ENCODE data around the gene GPALPP1.

The GPALPP1 gene

DNA sequence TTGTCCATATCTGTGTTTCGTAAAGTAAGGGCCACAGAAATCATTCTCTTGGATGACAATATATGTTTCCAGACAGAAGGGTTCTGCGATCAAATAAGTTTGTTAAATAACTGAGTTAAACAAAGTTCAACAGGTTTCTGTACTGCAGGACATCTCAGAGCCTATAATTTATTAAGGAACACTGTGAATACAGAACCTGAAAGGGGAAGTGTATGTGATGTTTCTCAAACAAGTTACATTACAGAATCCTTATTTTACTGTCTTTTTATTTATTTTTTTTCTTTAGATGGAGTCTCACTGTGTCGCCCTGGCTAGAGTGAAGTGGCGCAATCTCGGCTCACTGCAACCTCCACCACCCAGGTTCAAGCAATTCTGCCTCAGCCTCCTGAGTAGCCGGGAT is 75.6 kb downstream of the GPALPP1 start:
- POLR2A ChIA-PET (ENCODE audit: low non-redundant PET) = no interaction called here
- TF ChIP-seq, protein P1, sequence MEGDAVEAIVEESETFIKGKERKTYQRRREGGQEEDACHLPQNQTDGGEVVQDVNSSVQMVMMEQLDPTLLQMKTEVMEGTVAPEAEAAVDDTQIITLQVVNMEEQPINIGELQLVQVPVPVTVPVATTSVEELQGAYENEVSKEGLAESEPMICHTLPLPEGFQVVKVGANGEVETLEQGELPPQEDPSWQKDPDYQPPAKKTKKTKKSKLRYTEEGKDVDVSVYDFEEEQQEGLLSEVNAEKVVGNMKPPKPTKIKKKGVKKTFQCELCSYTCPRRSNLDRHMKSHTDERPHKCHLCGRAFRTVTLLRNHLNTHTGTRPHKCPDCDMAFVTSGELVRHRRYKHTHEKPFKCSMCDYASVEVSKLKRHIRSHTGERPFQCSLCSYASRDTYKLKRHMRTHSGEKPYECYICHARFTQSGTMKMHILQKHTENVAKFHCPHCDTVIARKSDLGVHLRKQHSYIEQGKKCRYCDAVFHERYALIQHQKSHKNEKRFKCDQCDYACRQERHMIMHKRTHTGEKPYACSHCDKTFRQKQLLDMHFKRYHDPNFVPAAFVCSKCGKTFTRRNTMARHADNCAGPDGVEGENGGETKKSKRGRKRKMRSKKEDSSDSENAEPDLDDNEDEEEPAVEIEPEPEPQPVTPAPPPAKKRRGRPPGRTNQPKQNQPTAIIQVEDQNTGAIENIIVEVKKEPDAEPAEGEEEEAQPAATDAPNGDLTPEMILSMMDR (conservative IDR thresholded peaks at IDR 0.05; ENCODE audit: low read depth) = no peak
- no peak overlapping the region for H3K27ac ChIP-seq
- CTCF ChIA-PET = interaction anchor here (0.9 kb wide), 1 partner anchor 12 kb away, joined by 3 read pairs; no protein-coding TSS in a partner anchor
- no peak for DNase-seq (ENCODE audit: low spot score)

DNA sequence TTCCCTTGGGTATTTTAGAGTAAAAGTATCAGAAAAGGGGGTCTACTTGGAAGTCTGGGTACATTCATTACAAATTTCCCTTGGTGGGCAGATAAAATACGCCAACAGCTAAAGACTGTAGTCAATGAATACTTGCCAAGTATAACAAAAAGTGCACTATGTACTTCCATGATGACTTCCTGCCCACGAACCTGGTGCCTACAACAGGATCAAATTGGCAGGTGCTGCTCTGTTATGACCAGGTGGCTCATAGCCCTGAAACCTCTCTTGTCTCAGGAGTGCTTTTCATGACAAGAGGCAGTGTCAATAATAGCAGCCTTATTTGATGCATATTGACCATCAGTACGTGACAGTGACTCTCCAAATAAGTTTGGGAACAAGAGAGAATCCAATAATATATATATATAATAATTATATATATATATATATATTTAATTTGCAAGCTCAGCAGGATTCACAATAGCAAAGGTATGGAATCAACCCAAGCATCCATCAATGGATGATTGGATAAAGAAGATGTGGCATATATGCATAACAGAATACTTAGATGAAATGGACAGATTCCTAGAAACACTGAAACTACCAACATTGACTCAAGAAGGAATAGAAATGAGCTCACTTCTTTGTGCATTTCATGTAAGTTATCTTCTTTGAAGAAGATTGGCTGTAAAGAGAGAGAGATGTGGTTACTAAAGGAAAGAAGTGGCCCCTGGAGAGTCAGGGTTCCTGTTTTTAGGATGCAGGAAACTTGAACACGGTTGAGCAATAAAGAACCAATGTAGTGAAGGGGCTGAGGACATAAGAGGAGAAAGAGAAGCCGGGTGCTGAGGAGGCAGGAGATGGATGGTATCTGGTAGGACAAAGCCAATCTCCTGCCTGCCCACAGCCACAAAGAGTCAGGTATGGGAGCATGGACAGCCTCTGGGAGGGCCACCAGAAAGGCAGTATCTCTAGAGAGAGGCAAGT is 79.0 kb downstream of the GPALPP1 start:
- POLR2A ChIA-PET (ENCODE audit: low non-redundant PET) = no interaction called here
- H3K27ac ChIP-seq = no peak overlapping the region
- DNase-seq (ENCODE audit: low spot score) = no peak
- TF ChIP-seq, protein P1 (conservative IDR thresholded peaks at IDR 0.05; ENCODE audit: low read depth) = no peak
- CTCF ChIA-PET = interaction anchor here (0.6 kb wide), 1 partner anchor 249 kb away, joined by 3 read pairs; no protein-coding TSS in a partner anchor

DNA sequence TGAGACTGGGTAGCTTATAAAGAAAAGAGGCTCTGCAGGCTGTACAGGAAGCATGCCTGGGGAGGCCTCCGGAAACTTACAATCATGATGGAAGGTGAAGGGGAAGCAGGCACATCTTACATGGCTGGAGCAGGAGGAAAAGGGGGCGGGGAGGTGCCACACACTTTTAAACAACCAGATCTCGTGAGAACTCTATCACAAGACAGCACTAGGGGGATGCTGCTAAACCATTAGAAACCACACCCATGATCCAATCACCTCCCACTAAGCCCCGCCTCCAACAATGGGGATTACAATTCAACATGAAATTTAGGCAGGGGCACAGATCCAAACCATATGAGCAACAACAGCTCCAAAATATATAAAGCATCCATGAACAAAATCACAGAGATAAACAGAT is 84.5 kb downstream of the GPALPP1 start:
- no peak for DNase-seq (ENCODE audit: low spot score)

DNA sequence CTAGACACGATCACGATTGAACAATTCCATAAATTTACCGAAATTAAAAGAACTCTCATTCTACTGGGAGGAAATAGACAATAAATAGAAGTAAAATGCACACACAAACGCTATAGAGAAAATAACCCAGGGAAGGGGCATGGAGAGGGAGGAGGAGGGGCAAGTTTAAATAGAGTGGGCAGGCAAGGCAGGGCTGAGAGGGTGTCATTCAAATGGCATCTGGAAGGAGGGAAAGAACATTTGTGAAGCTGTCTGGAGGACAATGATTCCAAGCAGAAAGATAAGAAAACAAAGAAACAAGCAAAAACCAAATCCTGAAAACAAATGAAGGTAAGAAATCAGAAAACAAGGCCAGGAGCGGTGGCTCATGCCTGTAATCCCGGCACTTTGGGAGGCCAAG is 85.4 kb downstream of the GPALPP1 start:
- CTCF ChIA-PET = interaction anchor here (0.7 to 1.0 kb wide), 2 partner anchors 8 to 12 kb away, joined by 3 to 4 read pairs; no protein-coding TSS in a partner anchor
- TF ChIP-seq, protein P1 (conservative IDR thresholded peaks at IDR 0.05; ENCODE audit: low read depth) = no peak

More for the DNA sequence above, 84.5 kb downstream of the GPALPP1 start:
- TF ChIP-seq, protein P1 (conservative IDR thresholded peaks at IDR 0.05; ENCODE audit: low read depth) = no peak
- CTCF ChIA-PET = interaction anchor here (0.7 kb wide), 1 partner anchor 627 kb away, joined by 5 read pairs; no protein-coding TSS in a partner anchor
- no peak overlapping the region for H3K27ac ChIP-seq
- POLR2A ChIA-PET (ENCODE audit: low non-redundant PET) = no interaction called here

GRCh38 chr13:45078003-45078402 is 88.7 kb downstream of the GPALPP1 start:
- POLR2A ChIA-PET (ENCODE audit: low non-redundant PET) = interaction anchor here (0.7 kb wide), 1 partner anchor 340 kb away, joined by 5 read pairs; the partner anchor contains the start of gene SLC25A30

More for the DNA sequence above, 85.4 kb downstream of the GPALPP1 start:
- DNase-seq (ENCODE audit: low spot score) = no peak
- POLR2A ChIA-PET (ENCODE audit: low non-redundant PET) = no interaction called here
- no peak overlapping the region for H3K27ac ChIP-seq

More at GRCh38 chr13:45078003-45078402, 88.7 kb downstream of the GPALPP1 start:
- H3K27ac ChIP-seq = no peak overlapping the region
- no peak for DNase-seq (ENCODE audit: low spot score)
- CTCF ChIA-PET = no interaction called here
- TF ChIP-seq, protein P1 (conservative IDR thresholded peaks at IDR 0.05; ENCODE audit: low read depth) = no peak

Measured in RWPE1 (cell line).